Stomach (tissue), 4 donors: Measurements from ENCODE around the gene PERP.

Source experiments
- CTCF ChIP-seq, 7 experiments: fragments of 450-650 bp in 4 of 7; fragments of 200-600 bp in 3 of 7; sonication (generic) in 3 of 7; IDR thresholded peaks; one replicate each; pipeline ENCODE4 v1.5.1; 2016 to 2019; ENCODE audit warnings: antibody characterized with exemption in 7 of 7, control low read depth in 2 of 7, mild to moderate bottlenecking in 1 of 7
- EP300 ChIP-seq: sonication (generic); formaldehyde crosslinking; IDR thresholded peaks from one replicate; pipeline ENCODE4 v1.6.1; 2017; ENCODE audit warnings: antibody characterized with exemption
- POLR2A ChIP-seq, 4 donors: fragments of 450-650 bp; IDR thresholded peaks; one replicate each; pipeline ENCODE4 v1.6.1; 2016; ENCODE audit warnings: antibody characterized with exemption in 4 of 4, control low read depth in 2 of 4, mild to moderate bottlenecking in 1 of 4, moderate library complexity in 1 of 4

- TF ChIP-seq CTCF (IDR thresholded peaks at IDR 0.05) = no peak
- TF ChIP-seq EP300 = no peak
- TF ChIP-seq POLR2A (IDR thresholded peaks at IDR 0.05) = no peak
These were observed 39.3 kb upstream of the PERP start for GRCh38 chr6:138146544-138146943.
